Skeletal muscle tissue (tissue), 4 donors: ENCODE results near the gene C2CD4C. TPM values are rescaled to one million over a fixed set of nuclear protein-coding genes. Genes with fewer than 3 reads are reported as not detected.

ENCODE experiments used
- H3K27ac ChIP-seq: one replicate; pipeline ENCODE4 v1.7.0; 2013; ENCODE audit warnings: mild to moderate bottlenecking, low read depth, low read length, inconsistent platforms
- H3K27me3 ChIP-seq, 3 donors: one replicate each; pipeline ENCODE4 v1.7.0; 2013; ENCODE audit warnings: low read length in 3 of 3; ENCODE audit not compliant: control insufficient read depth in 3 of 3, insufficient read depth in 3 of 3
- H3K36me3 ChIP-seq, 3 donors: one replicate each; pipeline ENCODE4 v1.7.0; 2013; ENCODE audit warnings: low read length in 3 of 3; ENCODE audit not compliant: control insufficient read depth in 3 of 3, insufficient read depth in 3 of 3
- H3K4me1 ChIP-seq, 3 donors: one replicate each; pipeline ENCODE4 v1.7.0; 2013; ENCODE audit warnings: low read length in 3 of 3, mild to moderate bottlenecking in 3 of 3; ENCODE audit not compliant: control insufficient read depth in 3 of 3, insufficient read depth in 3 of 3
- H3K4me3 ChIP-seq, 3 donors: one replicate each; pipeline ENCODE4 v1.7.0; 2013; ENCODE audit warnings: low read length in 3 of 3
- H3K9ac ChIP-seq, 3 donors: one replicate each; pipeline ENCODE4 v1.7.0; 2013; ENCODE audit warnings: low read length in 3 of 3, mild to moderate bottlenecking in 3 of 3, moderate library complexity in 2 of 3, low read depth in 1 of 3
- H3K9me3 ChIP-seq, 3 donors: one replicate each; pipeline ENCODE4 v1.7.0; 2013; ENCODE audit warnings: low read length in 3 of 3; ENCODE audit not compliant: control insufficient read depth in 3 of 3
- total RNA-seq: library from RNA; depleted of rRNA; stranded (reverse); fragments of >200 nt; gene quantifications from one replicate; pipeline ENCODE4 v1.2.3, GENCODE V29; 2014
- donor health status: Osteomylitis.

Gene C2CD4C
- total RNA-seq, 1 donor from 2014 or later = 0.52 TPM

DNA sequence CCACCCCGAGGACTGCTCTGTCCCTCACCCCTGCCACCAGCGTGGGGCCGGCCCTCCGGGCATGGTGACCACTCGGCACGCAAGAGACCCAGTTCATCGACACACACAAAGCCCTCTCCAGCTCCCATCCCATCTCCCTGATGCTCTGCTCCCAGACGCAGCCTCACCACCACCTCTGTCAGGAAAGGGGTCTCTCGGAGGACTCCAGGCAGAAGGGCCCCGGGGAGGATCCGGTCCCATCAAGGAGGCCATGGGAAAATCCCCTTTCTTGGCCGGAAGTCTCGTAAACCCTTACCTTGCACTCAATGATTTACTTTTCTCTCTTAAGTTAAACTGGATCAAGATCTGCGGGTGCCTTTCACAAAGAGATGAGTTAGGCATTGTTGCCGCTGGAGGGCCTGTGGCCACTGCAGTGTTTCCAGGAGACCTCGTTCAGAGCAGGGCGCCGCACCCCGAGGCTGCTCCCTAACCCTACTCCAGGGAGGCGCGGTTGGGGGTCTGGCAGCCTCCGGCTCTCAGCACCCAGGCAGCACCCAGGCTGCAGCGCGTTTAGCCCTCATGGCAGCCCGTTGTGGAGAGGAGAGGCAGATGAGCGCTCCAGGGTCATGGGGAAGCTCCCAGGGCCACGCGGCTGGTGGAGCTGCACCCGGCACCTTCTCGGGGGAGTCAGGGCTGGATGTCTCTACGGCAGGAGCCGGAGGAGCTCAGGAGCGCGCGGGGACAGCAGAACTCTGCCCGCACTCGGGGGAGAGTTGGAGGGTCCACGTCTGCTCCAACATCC, 31.0 kb downstream of the C2CD4C start:
- H3K9ac ChIP-seq = no peak overlapping the region
- H3K9me3 ChIP-seq = no peaks in the 10 kb centered on the region
- H3K27ac ChIP-seq = no peak overlapping the region
- H3K27me3 ChIP-seq = peaks cover 23 to 32% (median 30%) of the 10 kb centered on the region in 3 donors
- no peak overlapping the region for H3K4me3 ChIP-seq
- H3K4me1 ChIP-seq = no peaks in the 10 kb centered on the region
- H3K36me3 ChIP-seq = no peaks in the 10 kb centered on the region

- no peak overlapping the region for H3K4me3 ChIP-seq
- no peaks in the 10 kb centered on the region for H3K9me3 ChIP-seq
- no peak overlapping the region for H3K9ac ChIP-seq
- peaks cover 35 to 48% (median 44%) of the 10 kb centered on the region in 3 donors for H3K27me3 ChIP-seq
- peaks cover 0 to 14% (median 11%) of the 10 kb centered on the region in 3 donors for H3K4me1 ChIP-seq
- H3K36me3 ChIP-seq = no peaks in the 10 kb centered on the region
- no peak overlapping the region for H3K27ac ChIP-seq
These were observed 32.9 kb downstream of the C2CD4C start for GRCh38 chr19:376111-376470.

DNA sequence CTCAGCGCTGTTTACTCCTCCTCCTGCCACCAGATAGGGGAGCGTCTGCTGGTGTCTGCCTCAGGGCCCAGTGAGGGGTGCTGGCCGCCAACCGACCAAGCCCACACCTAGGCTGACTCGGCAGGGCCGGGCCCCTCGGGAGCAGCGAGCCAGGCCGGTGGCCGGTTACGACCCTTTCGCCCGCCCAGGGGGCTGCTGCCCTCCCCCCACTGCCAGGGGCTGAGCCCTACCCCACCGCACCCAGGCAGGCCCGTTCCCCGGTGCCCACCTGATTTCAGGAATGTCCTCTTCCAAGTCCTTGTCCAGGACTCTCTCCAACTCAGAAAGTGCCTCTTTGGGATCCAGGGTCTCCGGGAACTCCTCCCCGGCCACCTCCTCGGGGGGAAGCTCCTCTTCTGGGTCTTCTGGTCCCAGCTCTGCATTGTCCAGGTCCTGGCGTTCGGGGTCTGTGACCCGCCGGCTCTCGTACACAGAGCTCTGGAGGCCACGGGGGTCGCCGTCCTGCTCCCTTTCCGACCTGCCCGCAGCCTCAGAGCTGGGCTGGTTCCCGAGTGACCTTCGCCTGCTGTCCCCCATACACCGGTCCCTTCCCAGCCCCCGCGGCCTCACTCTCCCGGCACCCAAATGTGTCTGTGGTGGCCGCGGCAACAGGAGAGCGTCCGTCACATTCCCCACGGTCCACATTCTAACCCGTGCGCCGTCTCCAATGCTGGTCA, 33.4 kb downstream of the C2CD4C start:
- H3K27me3 ChIP-seq = peaks cover 35 to 53% (median 44%) of the 10 kb centered on the region in 3 donors

GRCh38 chr19:374886-375235, 34.1 kb downstream of the C2CD4C start:
- H3K9ac ChIP-seq = no peak overlapping the region
- peaks cover 0 to 14% (median 11%) of the 10 kb centered on the region in 3 donors for H3K4me1 ChIP-seq
- no peak overlapping the region for H3K27ac ChIP-seq
- no peak overlapping the region for H3K4me3 ChIP-seq
- H3K9me3 ChIP-seq = no peaks in the 10 kb centered on the region
- no peaks in the 10 kb centered on the region for H3K36me3 ChIP-seq
- peaks cover 35 to 54% (median 46%) of the 10 kb centered on the region in 3 donors for H3K27me3 ChIP-seq

More for the DNA sequence above, 33.4 kb downstream of the C2CD4C start:
- no peak overlapping the region for H3K27ac ChIP-seq
- H3K36me3 ChIP-seq = no peaks in the 10 kb centered on the region
- H3K4me3 ChIP-seq = no peak overlapping the region
- no peak overlapping the region for H3K9ac ChIP-seq
- peaks cover 0 to 14% (median 11%) of the 10 kb centered on the region in 3 donors for H3K4me1 ChIP-seq
- no peaks in the 10 kb centered on the region for H3K9me3 ChIP-seq

- Histone ChIP-seq H3K9ac (no peak overlapping the region), H3K27ac (no peak overlapping the region), H3K9me3 (no peaks in the 10 kb centered on the region), H3K4me1 (peaks cover 0 to 14% (median 11%) of the 10 kb centered on the region in 3 donors), H3K36me3 (no peaks in the 10 kb centered on the region), H3K4me3 (no peak overlapping the region), H3K27me3 (peaks cover 35 to 54% (median 50%) of the 10 kb centered on the region in 3 donors)
These were observed 34.6 kb downstream of the C2CD4C start for GRCh38 chr19:374183-374885.

DNA sequence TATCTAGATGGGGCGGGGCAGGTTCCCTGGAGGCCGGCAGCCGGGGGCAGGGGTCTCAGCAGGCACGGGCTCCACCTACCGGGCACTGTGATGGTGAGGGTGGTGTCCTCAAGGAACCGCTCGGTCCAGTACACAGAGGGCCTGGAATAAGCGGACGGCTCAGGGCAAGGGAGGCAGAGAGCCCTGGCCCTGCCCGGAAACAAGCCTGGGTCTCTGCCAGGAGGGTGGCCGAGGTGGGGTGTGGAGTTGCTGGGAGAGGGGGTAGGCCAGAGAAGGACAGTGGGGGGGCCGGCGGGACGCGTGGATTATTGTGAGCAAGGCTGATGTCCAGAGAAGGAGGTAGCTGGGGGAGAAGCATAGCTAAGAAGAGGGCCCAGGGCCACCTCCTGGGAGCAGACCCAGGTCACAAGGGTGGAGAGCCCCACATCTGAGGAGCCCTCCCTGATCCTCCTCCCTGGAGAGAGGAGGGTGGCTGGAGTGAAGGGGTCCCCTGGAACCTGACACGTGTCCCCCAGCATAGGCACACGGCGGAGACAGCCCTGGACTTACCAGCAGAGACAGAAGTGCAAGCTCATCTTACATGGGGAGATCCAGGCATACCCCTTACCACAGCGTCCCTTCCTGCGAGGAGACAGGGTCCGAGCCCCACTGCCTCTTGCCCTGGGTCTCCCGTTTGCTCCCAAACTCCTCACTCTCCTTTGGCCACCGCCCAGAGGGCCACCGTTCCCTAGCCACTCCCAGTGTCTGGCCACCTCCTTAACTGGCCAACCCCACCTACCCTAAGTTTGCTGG, 35.4 kb downstream of the C2CD4C start:
- Histone ChIP-seq H3K27me3 (peaks cover 35 to 53% (median 52%) of the 10 kb centered on the region in 3 donors), H3K36me3 (no peaks in the 10 kb centered on the region), H3K9me3 (no peaks in the 10 kb centered on the region), H3K4me3 (no peak overlapping the region), H3K9ac (peak overlapping the region in 1 of 3 donors; percentile 3), H3K4me1 (peaks cover 0 to 14% (median 11%) of the 10 kb centered on the region in 3 donors), H3K27ac (no peak overlapping the region)

DNA sequence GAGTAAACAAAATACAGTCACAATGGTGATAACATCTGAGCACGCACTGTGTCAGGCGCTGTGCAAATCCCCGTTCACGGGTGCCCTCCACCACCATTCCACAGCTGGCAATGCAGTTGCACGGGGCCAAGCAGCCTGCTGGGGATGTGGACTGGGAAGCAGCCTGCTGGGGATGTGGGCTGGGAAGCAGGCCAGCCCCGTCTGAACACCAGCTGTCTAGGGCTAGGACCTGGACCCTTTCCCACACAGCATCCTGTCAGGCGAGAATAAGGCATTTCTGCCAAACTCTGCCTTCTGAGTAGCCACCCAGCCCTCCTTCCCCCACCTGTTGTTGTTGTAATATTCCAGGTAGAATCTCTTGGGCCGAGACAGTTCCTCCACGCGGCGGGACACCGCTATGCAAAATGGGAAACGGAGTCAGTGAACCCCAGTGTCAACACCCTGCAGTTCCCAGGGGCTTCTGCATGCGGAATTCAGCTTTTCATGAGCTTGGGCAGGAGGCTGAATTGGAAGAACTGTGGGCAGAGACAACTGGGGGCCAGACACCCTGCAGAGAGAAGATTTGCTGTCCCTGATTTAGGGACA, 36.5 kb downstream of the C2CD4C start:
- peaks cover 35 to 61% (median 52%) of the 10 kb centered on the region in 3 donors for H3K27me3 ChIP-seq
- H3K9ac ChIP-seq = no peak overlapping the region
- no peaks in the 10 kb centered on the region for H3K9me3 ChIP-seq
- no peaks in the 10 kb centered on the region for H3K36me3 ChIP-seq
- peaks cover 0 to 14% (median 11%) of the 10 kb centered on the region in 3 donors for H3K4me1 ChIP-seq
- H3K4me3 ChIP-seq = no peak overlapping the region
- no peak overlapping the region for H3K27ac ChIP-seq

GRCh38 chr19:371501-372168, 37.3 kb downstream of the C2CD4C start:
- Histone ChIP-seq H3K27ac (no peak overlapping the region), H3K27me3 (peaks cover 38 to 68% (median 52%) of the 10 kb centered on the region in 3 donors), H3K4me3 (peak overlapping the region in 1 of 3 donors; percentile 13)

More at GRCh38 chr19:371501-372168, 37.3 kb downstream of the C2CD4C start:
- Histone ChIP-seq H3K9ac (no peak overlapping the region), H3K9me3 (no peaks in the 10 kb centered on the region), H3K36me3 (no peaks in the 10 kb centered on the region), H3K4me1 (peaks cover 0 to 14% (median 11%) of the 10 kb centered on the region in 3 donors)
